Spleen (tissue), 11 donors: Measurements from ENCODE around the gene GPX5. TPM values are rescaled to one million over a fixed set of nuclear protein-coding genes. Genes with fewer than 3 reads are reported as not detected.

Experiments
- DNase-seq: peaks from one replicate; pipeline ENCODE4 v3.0.0-alpha.2; 2020
- H3K27ac ChIP-seq, 8 donors: fragments of 200-600 bp; sonication (generic) in 7 of 8; 1 replicate in 4 of 8; 2 replicates in 4 of 8; pipeline versions ENCODE4 v1.5.0 to v1.8.0; 2016 to 2021; ENCODE audit warnings: inconsistent platforms in 4 of 8, mild to moderate bottlenecking in 4 of 8, moderate library complexity in 1 of 8
- H3K27me3 ChIP-seq, 7 donors: fragments of 200-600 bp; sonication (generic) in 6 of 7; replicated peaks in 1 of 7; 1 replicate in 4 of 7; 2 replicates in 3 of 7; pipeline versions ENCODE4 v1.5.0 to v1.8.0; 2016 to 2021; ENCODE audit warnings: inconsistent platforms in 3 of 7, mild to moderate bottlenecking in 1 of 7
- H3K36me3 ChIP-seq, 6 donors: fragments of 200-600 bp; sonication (generic) in 5 of 6; 1 replicate in 4 of 6; 2 replicates in 2 of 6; pipeline versions ENCODE4 v1.5.0 to v1.8.0; 2016 to 2021; ENCODE audit warnings: inconsistent platforms in 2 of 6
- H3K4me1 ChIP-seq, 6 donors: fragments of 200-600 bp; sonication (generic) in 5 of 6; 1 replicate in 3 of 6; 2 replicates in 3 of 6; pipeline versions ENCODE4 v1.5.0 to v1.8.0; 2016 to 2021; ENCODE audit warnings: inconsistent platforms in 3 of 6
- H3K4me3 ChIP-seq, 8 donors: fragments of 200-600 bp; sonication (generic) in 7 of 8; 1 replicate in 4 of 8; 2 replicates in 4 of 8; pipeline versions ENCODE4 v1.5.0 to v1.8.0; 2016 to 2021; ENCODE audit warnings: inconsistent platforms in 4 of 8, mild to moderate bottlenecking in 4 of 8, moderate library complexity in 2 of 8
- H3K9me3 ChIP-seq, 8 donors: fragments of 200-600 bp; sonication (generic) in 7 of 8; 1 replicate in 4 of 8; 2 replicates in 4 of 8; pipeline versions ENCODE4 v1.5.0 to v1.8.0; 2016 to 2021; ENCODE audit warnings: inconsistent platforms in 4 of 8
- POLR2A ChIP-seq, 3 donors: fragments of 450-650 bp; IDR thresholded peaks; one replicate each; pipeline ENCODE4 v1.5.1; 2017; ENCODE audit warnings: antibody characterized with exemption in 3 of 3, mild to moderate bottlenecking in 1 of 3
- POLR2AphosphoS5 ChIP-seq, 3 donors: sonication (generic); formaldehyde crosslinking; IDR thresholded peaks; one replicate each; pipeline ENCODE4 v1.5.1; 2017; ENCODE audit warnings: antibody characterized with exemption in 3 of 3
- WGBS, 5 donors: extraction: QIAGEN DNeasy Blood & Tissue Kit in 3 of 5; methylation state at CpG; one replicate each; pipeline versions ENCODE4 v1.1.5 to v1.1.7; 2013 to 2018; 5-methylcytosine and 5-hydroxymethylcytosine counted together
- intact Hi-C: fragments of 100-400 bp; cut with DNase I; formaldehyde crosslinking; loops from one replicate; pipeline ENCODE4 v1.15.0; 2023; ENCODE audit warnings: low total_unique reads
- polyA plus RNA-seq, 3 donors: library from polyadenylated mRNA; stranded (reverse); fragments of 200-250 nt; gene quantifications; one replicate each; pipeline ENCODE4 v1.2.1, GENCODE V29; 2013
- total RNA-seq, 7 donors: library from RNA; depleted of rRNA in 3 of 7; stranded (reverse); fragments of >200 nt in 3 of 7; fragmentation: NEBNext Ultra II Directional in 4 of 7; extraction: Animal tissue kit (Norgen Biotek cat#: 25700) in 4 of 7; gene quantifications; one replicate each; pipeline versions ENCODE4 v1.1.0 to v1.2.1, GENCODE V29; 2016 to 2021
- TF ChIP-seq, protein P1 (sequence below), 11 experiments: fragments of 200-600 bp in 7 of 11; fragments of 450-650 bp in 4 of 11; sonication (generic) in 4 of 11; IDR thresholded peaks in 8 of 11; conservative IDR thresholded peaks in 3 of 11; 1 replicate in 7 of 11; 2 replicates in 4 of 11; pipeline versions ENCODE4 v1.4.0 to v1.8.0; 2016 to 2021; ENCODE audit warnings: antibody characterized with exemption in 11 of 11, inconsistent platforms in 4 of 11, mild to moderate bottlenecking in 1 of 11
- donor health status: healthy with polysubstance abuse.
- donor health status: DM: no; HTN: no; CAD: no; lungs with moderate emphysema.
- donor health status: DM: no; HTN: no; CAD: no.
- donor health status: Bipolar disorder and iron deficiency.
- donor health status: healthy.
- donor health status: DM: no; HTN: no; CAD: no.
- donor health status: DM: yes; HTN: yes; CAD: no.

Gene GPX5
- total and polyA plus RNA-seq, 10 donors = not detected

DNA sequence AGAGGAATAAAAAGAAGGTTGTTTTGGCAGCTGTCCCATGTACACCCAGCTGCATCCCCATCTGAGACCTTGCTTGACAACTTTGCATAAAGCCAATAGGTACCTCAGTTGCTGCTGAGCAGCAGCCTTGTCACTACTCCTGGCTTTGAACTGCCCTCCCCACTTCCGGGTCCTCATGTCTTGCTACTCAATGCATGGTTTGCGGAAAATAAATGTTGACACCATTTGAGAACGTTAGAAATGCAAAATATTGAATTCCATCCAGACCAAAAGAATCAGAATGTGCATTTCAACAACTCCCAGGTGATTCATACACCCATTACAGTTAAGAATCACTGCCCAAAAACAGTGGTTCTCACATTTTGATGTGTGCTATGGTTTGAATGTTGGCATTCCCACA lies 32.9 kb downstream of the GPX5 start:
- no peak for DNase-seq
- TF ChIP-seq POLR2AphosphoS5 (IDR thresholded peaks at IDR 0.05) (no peak), POLR2A (IDR thresholded peaks at IDR 0.05) (no peak)
- TF ChIP-seq, protein P1, sequence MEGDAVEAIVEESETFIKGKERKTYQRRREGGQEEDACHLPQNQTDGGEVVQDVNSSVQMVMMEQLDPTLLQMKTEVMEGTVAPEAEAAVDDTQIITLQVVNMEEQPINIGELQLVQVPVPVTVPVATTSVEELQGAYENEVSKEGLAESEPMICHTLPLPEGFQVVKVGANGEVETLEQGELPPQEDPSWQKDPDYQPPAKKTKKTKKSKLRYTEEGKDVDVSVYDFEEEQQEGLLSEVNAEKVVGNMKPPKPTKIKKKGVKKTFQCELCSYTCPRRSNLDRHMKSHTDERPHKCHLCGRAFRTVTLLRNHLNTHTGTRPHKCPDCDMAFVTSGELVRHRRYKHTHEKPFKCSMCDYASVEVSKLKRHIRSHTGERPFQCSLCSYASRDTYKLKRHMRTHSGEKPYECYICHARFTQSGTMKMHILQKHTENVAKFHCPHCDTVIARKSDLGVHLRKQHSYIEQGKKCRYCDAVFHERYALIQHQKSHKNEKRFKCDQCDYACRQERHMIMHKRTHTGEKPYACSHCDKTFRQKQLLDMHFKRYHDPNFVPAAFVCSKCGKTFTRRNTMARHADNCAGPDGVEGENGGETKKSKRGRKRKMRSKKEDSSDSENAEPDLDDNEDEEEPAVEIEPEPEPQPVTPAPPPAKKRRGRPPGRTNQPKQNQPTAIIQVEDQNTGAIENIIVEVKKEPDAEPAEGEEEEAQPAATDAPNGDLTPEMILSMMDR (IDR thresholded peaks at IDR 0.05 in 8 of 11, conservative IDR thresholded peaks at IDR 0.05 in 3 of 11) = no peak
- intact Hi-C loops = no loop called here
- no peak overlapping the region for H3K27ac ChIP-seq
- H3K4me3 ChIP-seq = no peak overlapping the region
- H3K4me1 ChIP-seq = no peaks in the 10 kb centered on the region
- 66 to 78% (median 73%) methylated on average over 3 of the region's 3 CpGs for WGBS, 5 donors
- no peaks in the 10 kb centered on the region for H3K9me3 ChIP-seq
- peaks cover 0 to 83% (median 1%) of the 10 kb centered on the region in 7 donors for H3K27me3 ChIP-seq
- H3K36me3 ChIP-seq = no peaks in the 10 kb centered on the region

DNA sequence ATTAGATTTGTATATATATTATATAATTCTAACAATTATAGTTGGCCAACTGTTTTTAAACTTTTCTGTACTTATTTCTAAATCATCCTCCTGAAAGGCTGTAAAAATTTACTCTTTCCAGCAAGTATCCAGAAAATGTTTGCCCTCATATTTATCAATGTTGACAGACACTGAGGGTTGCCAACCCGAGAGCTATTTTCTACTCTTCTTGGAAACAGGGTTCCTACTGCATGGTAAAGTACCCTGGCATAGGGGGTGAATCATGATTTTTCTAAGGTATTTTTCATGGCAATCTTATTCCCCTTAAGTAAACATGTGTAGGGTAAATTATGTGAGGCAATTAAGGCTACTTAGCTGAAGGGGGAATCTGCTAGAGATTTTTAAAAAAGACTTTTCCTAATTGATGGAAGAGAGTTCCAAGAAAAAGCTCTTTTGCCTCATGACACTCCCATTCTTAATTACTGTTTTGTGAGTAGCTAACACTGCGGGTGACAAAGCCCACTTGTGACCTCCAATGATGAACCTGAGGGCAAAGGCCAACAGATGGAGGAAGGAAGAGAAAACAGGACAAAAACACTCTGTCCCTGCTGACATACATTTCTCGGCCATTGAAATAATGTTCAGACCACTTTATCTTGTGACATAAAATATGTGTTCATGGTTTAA lies 37.9 kb downstream of the GPX5 start:
- H3K27me3 ChIP-seq = peaks cover 0 to 76% (median 10%) of the 10 kb centered on the region in 7 donors
- H3K9me3 ChIP-seq = no peaks in the 10 kb centered on the region
- WGBS, 5 donors = 56 to 76% (median 61%) methylated on average over 3 of the region's 3 CpGs
- no peak overlapping the region for H3K27ac ChIP-seq
- H3K4me1 ChIP-seq = no peaks in the 10 kb centered on the region
- intact Hi-C loops = no loop called here
- no peak overlapping the region for H3K4me3 ChIP-seq
- H3K36me3 ChIP-seq = no peaks in the 10 kb centered on the region
- TF ChIP-seq, protein P1 (IDR thresholded peaks at IDR 0.05 in 8 of 11, conservative IDR thresholded peaks at IDR 0.05 in 3 of 11) = no peak
- TF ChIP-seq POLR2A (IDR thresholded peaks at IDR 0.05) (no peak), POLR2AphosphoS5 (IDR thresholded peaks at IDR 0.05) (no peak)
- DNase-seq = no peak

DNA sequence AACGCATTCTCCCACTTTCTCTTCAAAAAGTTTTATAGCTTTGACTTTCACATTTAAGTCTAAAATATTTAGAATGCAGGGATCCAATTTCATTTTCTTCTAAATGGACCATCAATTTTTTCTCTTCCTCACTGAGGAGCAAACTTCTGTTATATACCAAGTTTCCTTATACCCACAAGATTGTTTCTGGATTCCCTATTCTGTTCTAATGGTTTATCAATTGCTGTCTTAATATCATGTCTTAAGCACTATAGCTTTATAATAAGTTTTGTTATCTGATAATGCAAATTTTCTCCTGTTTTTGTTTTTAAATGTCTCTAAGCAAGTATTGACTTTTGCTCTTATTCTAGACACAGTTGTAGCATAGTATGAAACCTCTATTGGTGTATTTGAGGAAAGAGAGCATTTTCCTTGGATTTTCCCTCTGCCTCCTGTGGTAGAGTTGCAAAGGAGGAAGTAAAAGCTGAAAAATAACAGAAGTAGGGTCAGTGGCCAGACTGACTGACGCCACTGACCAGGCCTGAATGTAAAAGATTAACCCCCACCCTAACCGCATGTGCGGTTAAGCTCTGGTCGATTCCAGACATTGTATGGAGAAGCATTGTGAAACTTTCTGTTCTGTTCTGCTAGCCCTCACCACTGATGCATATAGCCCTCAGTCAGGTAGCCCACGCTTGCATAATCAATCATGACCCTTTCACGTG lies 40.3 kb downstream of the GPX5 start:
- TF ChIP-seq POLR2AphosphoS5 (IDR thresholded peaks at IDR 0.05) (no peak), POLR2A (IDR thresholded peaks at IDR 0.05) (no peak)
- TF ChIP-seq, protein P1 (IDR thresholded peaks at IDR 0.05 in 8 of 11, conservative IDR thresholded peaks at IDR 0.05 in 3 of 11) = no peak
- intact Hi-C loops = no loop called here
- WGBS, 5 donors = 44 to 53% (median 48%) methylated on average over 7 of the region's 7 CpGs
- H3K27me3 ChIP-seq = peaks cover 0 to 73% (median 10%) of the 10 kb centered on the region in 7 donors
- no peak overlapping the region for H3K27ac ChIP-seq
- DNase-seq = no peak
- no peak overlapping the region for H3K4me3 ChIP-seq
- no peaks in the 10 kb centered on the region for H3K9me3 ChIP-seq
- H3K4me1 ChIP-seq = no peaks in the 10 kb centered on the region
- H3K36me3 ChIP-seq = no peaks in the 10 kb centered on the region

DNA sequence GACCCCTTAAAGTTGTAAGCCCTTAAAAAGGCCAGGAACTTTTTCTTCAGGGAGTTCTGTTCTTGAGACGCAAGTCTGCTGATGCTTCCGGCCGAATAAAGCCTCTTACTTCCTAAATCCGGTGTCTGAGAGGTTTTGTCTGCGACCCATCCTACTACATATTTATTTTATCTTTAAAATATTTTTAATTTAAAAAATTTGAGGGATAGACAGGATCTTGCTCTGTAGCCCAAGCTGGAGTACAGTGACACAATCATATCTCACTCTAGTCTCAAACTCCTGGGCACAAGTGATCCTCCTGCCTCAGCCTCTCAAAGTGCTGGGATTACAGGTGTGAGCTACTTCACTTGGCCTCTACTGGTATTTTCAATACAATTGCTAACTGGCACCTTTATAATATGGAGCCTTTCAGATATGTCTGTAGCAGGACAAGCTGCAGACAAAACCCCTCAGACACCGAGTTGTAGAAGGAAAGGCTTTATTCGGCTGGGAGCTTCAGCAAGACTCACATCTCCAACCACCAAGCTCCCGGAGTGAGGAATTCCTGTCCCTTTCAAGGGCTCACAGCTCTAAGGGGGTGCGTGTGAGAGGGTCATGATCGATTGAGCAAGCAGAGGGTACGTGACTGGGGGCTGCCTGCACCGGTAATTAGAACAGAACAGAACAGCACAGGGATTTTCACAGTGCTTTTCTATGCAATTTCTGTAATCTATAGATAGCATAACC lies 41.0 kb downstream of the GPX5 start:
- Histone ChIP-seq H3K36me3 (no peaks in the 10 kb centered on the region), H3K4me3 (no peak overlapping the region), H3K27me3 (peaks cover 0 to 68% (median 10%) of the 10 kb centered on the region in 7 donors), H3K9me3 (no peaks in the 10 kb centered on the region), H3K4me1 (no peaks in the 10 kb centered on the region), H3K27ac (no peak overlapping the region)
- TF ChIP-seq POLR2AphosphoS5 (IDR thresholded peaks at IDR 0.05) = no peak
- TF ChIP-seq POLR2A (IDR thresholded peaks at IDR 0.05) = no peak
- WGBS, 5 donors = 84 to 87% (median 86%) methylated on average over 12 of the region's 12 CpGs
- intact Hi-C loops = no loop called here
- no peak for DNase-seq
